PC-9 (cell line): ENCODE data around the gene UBLCP1. TPM values are rescaled to one million over a fixed set of nuclear protein-coding genes. Genes with fewer than 3 reads are reported as not detected.

ENCODE experiments used
- BruUV-seq: library from RNA; stranded (reverse); fragments of 400-500 nt; replicated peaks from 2 replicates; lab custom pipeline; 2021; lab: Mats Ljungman, UMichigan
- CTCF ChIA-PET: fragments of 300-600 bp; sonication (Branson Sonifier 250); formaldehyde crosslinking; loops from one replicate; lab custom pipeline; 2022; ENCODE audit warnings: antibody characterized with exemption; lab: Charles Lee
- POLR2A ChIA-PET: fragments of 300-600 bp; sonication (Branson Sonifier 250); formaldehyde crosslinking; loops from one replicate; lab custom pipeline; 2022; ENCODE audit warnings: antibody characterized with exemption; ENCODE audit not compliant: unreplicated experiment; lab: Charles Lee
- DNase-seq, 2 experiments: peaks; one replicate each; pipeline versions ENCODE4 v3.0.0 to v3.0.0-alpha.2; 2015 to 2022; ENCODE audit warnings: mixed read lengths in 1 of 2
- H2AFZ ChIP-seq: fragments of 200-600 bp; sonication (generic); 2 replicates; pipeline ENCODE4 v1.8.1; 2017; ENCODE audit warnings: antibody characterized with exemption
- H3F3A ChIP-seq: fragments of 200-600 bp; sonication (generic); 2 replicates; pipeline ENCODE4 v1.8.1; 2017; ENCODE audit warnings: antibody characterized with exemption, mild to moderate bottlenecking, low read depth; ENCODE audit not compliant: insufficient read depth
- H3K27ac ChIP-seq: fragments of 200-600 bp; sonication (generic); 2 replicates; pipeline ENCODE4 v1.6.1; 2016; ENCODE audit warnings: mixed run types
- H3K27me3 ChIP-seq: fragments of 200-600 bp; sonication (generic); 2 replicates; pipeline ENCODE4 v1.6.1; 2016; ENCODE audit warnings: low read depth, mixed run types; ENCODE audit not compliant: insufficient read depth
- H3K36me3 ChIP-seq: fragments of 200-600 bp; sonication (generic); 2 replicates; pipeline ENCODE4 v1.6.1; 2016; ENCODE audit warnings: low read depth, mixed run types
- H3K4me1 ChIP-seq: fragments of 200-600 bp; sonication (generic); replicated peaks from 2 replicates; pipeline ENCODE4 v1.6.1; 2016; ENCODE audit warnings: mixed run types; ENCODE audit not compliant: insufficient read depth
- H3K4me2 ChIP-seq: fragments of 200-600 bp; sonication (generic); 2 replicates; pipeline ENCODE4 v1.6.1; 2017; ENCODE audit warnings: mixed run types
- H3K4me3 ChIP-seq: fragments of 200-600 bp; sonication (generic); 2 replicates; pipeline ENCODE4 v1.6.1; 2016; ENCODE audit warnings: mixed run types
- H3K79me2 ChIP-seq: fragments of 200-600 bp; sonication (generic); 2 replicates; pipeline ENCODE4 v1.6.1; 2017; ENCODE audit warnings: low read depth, mixed run types
- H3K9me2 ChIP-seq: fragments of 200-600 bp; sonication (generic); 2 replicates; pipeline ENCODE4 v1.8.1; 2017; ENCODE audit warnings: mild to moderate bottlenecking; ENCODE audit not compliant: insufficient read depth
- H3K9me3 ChIP-seq: fragments of 200-600 bp; sonication (generic); 2 replicates; pipeline ENCODE4 v1.8.1; 2016; ENCODE audit warnings: low read depth; ENCODE audit not compliant: insufficient read depth
- H4K20me1 ChIP-seq: fragments of 200-600 bp; sonication (generic); 2 replicates; pipeline ENCODE4 v1.8.1; 2017; ENCODE audit not compliant: insufficient read depth
- EZH2 ChIP-seq: fragments of 200-600 bp; sonication (generic); IDR thresholded peaks from 2 replicates; pipeline ENCODE4 v1.8.0; 2017; ENCODE audit warnings: antibody characterized with exemption, low read depth
- intact Hi-C: fragments of 100-400 bp; cut with micrococcal nuclease; formaldehyde crosslinking; loops from one replicate; pipeline ENCODE4 v1.10.0; 2022; ENCODE audit not compliant: unreplicated experiment
- total RNA-seq: library from RNA; stranded (reverse); gene quantifications from 2 replicates; pipeline ENCODE4 v1.2.3, GENCODE V29; 2021
- TF ChIP-seq, protein P1 (sequence below): fragments of 200-600 bp; sonication (generic); conservative IDR thresholded peaks from 2 replicates; pipeline ENCODE4 v1.6.1; 2017; ENCODE audit warnings: mixed run types, antibody characterized with exemption, mild to moderate bottlenecking, moderate library complexity

Gene UBLCP1
- total RNA-seq, 1 experiment from 2014 or later: 27.8 TPM

DNA sequence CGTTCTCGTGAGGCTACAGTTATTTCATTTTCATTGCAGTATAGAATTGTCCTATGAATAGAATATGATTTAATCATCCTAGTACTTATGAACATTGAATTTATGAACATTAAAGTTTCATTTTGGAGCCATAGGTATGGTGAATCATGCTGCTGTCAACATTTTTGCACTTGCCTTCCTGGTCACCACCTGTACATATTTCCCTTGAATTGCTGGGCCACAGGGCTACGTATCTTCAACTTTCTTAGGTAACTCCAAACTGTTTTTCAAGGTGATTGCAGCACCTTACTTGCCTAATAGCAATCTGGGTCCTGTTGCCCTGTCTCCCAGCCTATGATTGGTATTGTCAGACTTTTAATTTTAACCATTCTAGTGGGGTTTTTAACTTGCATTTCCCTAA is 47.2 kb upstream of the UBLCP1 start:
- CTCF ChIA-PET: no interaction called here
- POLR2A ChIA-PET: no interaction called here
- no TSS peak for BruUV-seq

DNA sequence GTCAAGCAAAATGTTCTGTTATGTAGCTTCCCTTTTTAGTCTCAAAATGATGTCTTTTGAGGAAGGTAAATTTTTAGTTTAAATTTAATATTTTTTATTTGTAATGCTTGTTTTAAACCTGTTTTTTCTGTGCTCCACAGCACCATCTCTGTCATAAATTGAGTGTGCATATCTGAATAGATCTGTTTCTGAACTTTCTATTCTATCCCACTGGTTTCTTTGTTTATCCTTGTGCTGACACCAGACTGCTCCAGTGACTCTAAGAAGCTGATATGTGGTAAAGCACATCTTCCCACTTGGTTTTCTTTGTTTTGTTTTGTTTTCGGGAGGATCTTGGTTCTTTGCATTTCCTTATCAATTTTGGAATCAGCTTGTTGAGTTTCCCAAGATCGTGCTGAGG is 46.6 kb upstream of the UBLCP1 start:
- BruUV-seq: no TSS peak
- Histone ChIP-seq H3K27ac (no peak overlapping the region), H2AFZ (no peak overlapping the region), H4K20me1 (no peaks in the 10 kb centered on the region), H3K4me2 (0 out of 2 replicates have a peak overlapping the region, but pooled peaks have one; percentile 24), H3K79me2 (no peaks in the 10 kb centered on the region), H3K27me3 (no peaks in the 10 kb centered on the region), H3K4me1 (peaks cover 10% of the 10 kb centered on the region), H3K36me3 (no peaks in the 10 kb centered on the region), H3F3A (peaks cover 14% of the 10 kb centered on the region), H3K9me2 (no peaks in the 10 kb centered on the region), H3K4me3 (no peak overlapping the region), H3K9me3 (no peaks in the 10 kb centered on the region)
- CTCF ChIA-PET: no interaction called here
- POLR2A ChIA-PET: no interaction called here
- no peak for TF ChIP-seq EZH2
- TF ChIP-seq, protein P1, sequence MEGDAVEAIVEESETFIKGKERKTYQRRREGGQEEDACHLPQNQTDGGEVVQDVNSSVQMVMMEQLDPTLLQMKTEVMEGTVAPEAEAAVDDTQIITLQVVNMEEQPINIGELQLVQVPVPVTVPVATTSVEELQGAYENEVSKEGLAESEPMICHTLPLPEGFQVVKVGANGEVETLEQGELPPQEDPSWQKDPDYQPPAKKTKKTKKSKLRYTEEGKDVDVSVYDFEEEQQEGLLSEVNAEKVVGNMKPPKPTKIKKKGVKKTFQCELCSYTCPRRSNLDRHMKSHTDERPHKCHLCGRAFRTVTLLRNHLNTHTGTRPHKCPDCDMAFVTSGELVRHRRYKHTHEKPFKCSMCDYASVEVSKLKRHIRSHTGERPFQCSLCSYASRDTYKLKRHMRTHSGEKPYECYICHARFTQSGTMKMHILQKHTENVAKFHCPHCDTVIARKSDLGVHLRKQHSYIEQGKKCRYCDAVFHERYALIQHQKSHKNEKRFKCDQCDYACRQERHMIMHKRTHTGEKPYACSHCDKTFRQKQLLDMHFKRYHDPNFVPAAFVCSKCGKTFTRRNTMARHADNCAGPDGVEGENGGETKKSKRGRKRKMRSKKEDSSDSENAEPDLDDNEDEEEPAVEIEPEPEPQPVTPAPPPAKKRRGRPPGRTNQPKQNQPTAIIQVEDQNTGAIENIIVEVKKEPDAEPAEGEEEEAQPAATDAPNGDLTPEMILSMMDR: no peak
- no peak for DNase-seq
- intact Hi-C loops: no loop called here

More for the DNA sequence above, 47.2 kb upstream of the UBLCP1 start:
- Histone ChIP-seq H3K9me2 (no peaks in the 10 kb centered on the region), H3K4me2 (peak overlapping the region; percentile 24; the same call in 1 of the 2 replicates), H3K4me1 (peaks cover 10% of the 10 kb centered on the region), H3K4me3 (no peak overlapping the region), H3K36me3 (no peaks in the 10 kb centered on the region), H4K20me1 (no peaks in the 10 kb centered on the region), H3K79me2 (no peaks in the 10 kb centered on the region), H2AFZ (no peak overlapping the region), H3K27ac (no peak overlapping the region), H3K9me3 (no peaks in the 10 kb centered on the region), H3F3A (peaks cover 17% of the 10 kb centered on the region), H3K27me3 (no peaks in the 10 kb centered on the region)
- intact Hi-C loops: no loop called here
- peak in 1 of 2 experiments; percentile 73 for DNase-seq
- TF ChIP-seq, protein P1: no peak
- TF ChIP-seq EZH2: no peak

DNA sequence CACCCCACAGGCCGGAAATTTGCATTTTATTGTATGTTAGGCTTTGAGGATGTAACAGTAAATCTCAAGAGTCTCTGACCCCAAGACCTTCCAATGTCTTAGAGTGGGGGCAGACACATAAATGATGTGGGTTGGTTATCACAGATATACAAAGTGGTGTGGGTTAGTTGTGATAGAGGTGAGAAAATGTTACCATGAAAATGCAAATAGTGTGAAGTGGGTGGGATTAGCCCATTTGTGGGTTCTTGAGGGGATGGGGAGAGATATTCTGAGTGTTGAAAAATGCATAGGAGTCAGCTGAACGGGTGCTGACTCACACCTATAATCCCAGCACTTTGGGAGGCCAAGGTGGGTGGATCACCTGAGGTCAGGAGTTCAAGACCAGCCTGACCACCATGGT is 45.9 kb upstream of the UBLCP1 start:
- intact Hi-C loops: no loop called here
- peaks cover 10% of the 10 kb centered on the region for H3K4me1 ChIP-seq
- H3F3A ChIP-seq: peaks cover 14% of the 10 kb centered on the region

More for the DNA sequence above, 45.9 kb upstream of the UBLCP1 start:
- no peaks in the 10 kb centered on the region for H3K9me3 ChIP-seq
- H3K27ac ChIP-seq: no peak overlapping the region
- H3K4me2 ChIP-seq: no peak overlapping the region
- ChIA-PET POLR2A (no interaction called here), CTCF (interaction anchor here (0.6 kb wide), 1 partner anchor 23 kb away, joined by 6 read pairs; no protein-coding TSS in a partner anchor)
- TF ChIP-seq, protein P1: no peak
- TF ChIP-seq EZH2: no peak
- H3K9me2 ChIP-seq: no peaks in the 10 kb centered on the region
- BruUV-seq: no TSS peak
- no peaks in the 10 kb centered on the region for H3K27me3 ChIP-seq
- no peaks in the 10 kb centered on the region for H3K36me3 ChIP-seq
- H3K4me3 ChIP-seq: no peak overlapping the region
- no peak for DNase-seq
- no peaks in the 10 kb centered on the region for H4K20me1 ChIP-seq
- H3K79me2 ChIP-seq: no peaks in the 10 kb centered on the region
- H2AFZ ChIP-seq: no peak overlapping the region
